ENCODE measurements around the gene MAMLD1.
A peak's percentile ranks its signal among the peaks of the same experiment; 100 is the strongest.

MAMLD1 gene

GRCh38 chrX:150460781-150461180 lies 97.7 kb downstream of the MAMLD1 start:
- DNase-seq (ENCODE audit: low spot score): no peak

GRCh38 chrX:150463566-150463965 lies 100.4 kb downstream of the MAMLD1 start:
- no peak for DNase-seq (ENCODE audit: low spot score)

GRCh38 chrX:150464001-150464400 lies 100.9 kb downstream of the MAMLD1 start:
- no peak for DNase-seq (ENCODE audit: low spot score)

- DNase-seq (ENCODE audit: low spot score): no peak
Measured at GRCh38 chrX:150465326-150465725, 102.2 kb downstream of the MAMLD1 start.

- no peak for DNase-seq (ENCODE audit: low spot score)
Measured at GRCh38 chrX:150465881-150466775, 103.0 kb downstream of the MAMLD1 start.

- no peak for DNase-seq (ENCODE audit: low spot score)
Measured at GRCh38 chrX:150472306-150472705, 109.2 kb downstream of the MAMLD1 start.

- no peak for DNase-seq (ENCODE audit: low spot score)
Measured at GRCh38 chrX:150473371-150473770, 110.3 kb downstream of the MAMLD1 start.

- DNase-seq (ENCODE audit: low spot score): no peak
Measured at GRCh38 chrX:150475461-150475860, 112.3 kb downstream of the MAMLD1 start.

- no peak for DNase-seq (ENCODE audit: low spot score)
Measured at GRCh38 chrX:150476164-150476699, 113.1 kb downstream of the MAMLD1 start.

GRCh38 chrX:150477371-150477770 lies 114.3 kb downstream of the MAMLD1 start:
- DNase-seq (ENCODE audit: low spot score): no peak

GRCh38 chrX:150478496-150479492 lies 115.7 kb downstream of the MAMLD1 start:
- no peak for DNase-seq (ENCODE audit: low spot score)

GRCh38 chrX:150482537-150483206 lies 119.6 kb downstream of the MAMLD1 start:
- peak; percentile 73 for DNase-seq (ENCODE audit: low spot score)

- no peak for DNase-seq (ENCODE audit: low spot score)
Measured at GRCh38 chrX:150483356-150483985, 120.4 kb downstream of the MAMLD1 start.

GRCh38 chrX:150486011-150486410 lies 122.9 kb downstream of the MAMLD1 start:
- DNase-seq (ENCODE audit: low spot score): peak; percentile 41

- no peak for DNase-seq (ENCODE audit: low spot score)
Measured at GRCh38 chrX:150487369-150488094, 124.4 kb downstream of the MAMLD1 start.

- DNase-seq (ENCODE audit: low spot score): no peak
Measured at GRCh38 chrX:150489359-150490015, 126.4 kb downstream of the MAMLD1 start.

GRCh38 chrX:150495496-150495895 lies 132.4 kb downstream of the MAMLD1 start:
- no peak for DNase-seq (ENCODE audit: low spot score)

GRCh38 chrX:150499240-150499639 lies 136.1 kb downstream of the MAMLD1 start:
- DNase-seq (ENCODE audit: low spot score): no peak

- no peak for DNase-seq (ENCODE audit: low spot score)
Measured at GRCh38 chrX:150502091-150502490, 139.0 kb downstream of the MAMLD1 start.
